Neural progenitor cell (in vitro differentiated cells): Measurements from ENCODE around the gene GNAZ. TPM values are rescaled to one million over a fixed set of nuclear protein-coding genes. Genes with fewer than 3 reads are reported as not detected.
"Not testable (repeated sequence)": the region's sequence is repeated elsewhere in the genome, so short reads cannot be mapped to it uniquely, and the experiment has no call there.

ENCODE experiments used
- DNase-seq: peaks from one replicate; pipeline ENCODE4 v3.0.0-alpha.2; 2016; ENCODE audit warnings: low spot score
- H2AFZ ChIP-seq: fragments of 200-600 bp; sonication (generic); replicated peaks from 2 replicates; pipeline ENCODE4 v1.6.1; 2016; ENCODE audit warnings: antibody characterized with exemption
- H3F3A ChIP-seq: fragments of 200-600 bp; sonication (generic); 2 replicates; pipeline ENCODE4 v1.6.1; 2016; ENCODE audit warnings: antibody characterized with exemption, low read depth
- H3K27ac ChIP-seq: fragments of 200-600 bp; sonication (generic); 2 replicates; pipeline ENCODE4 v1.5.1; 2016; ENCODE audit warnings: mild to moderate bottlenecking
- H3K27me3 ChIP-seq: fragments of 200-600 bp; sonication (generic); 2 replicates; pipeline ENCODE4 v1.6.1; 2016; ENCODE audit warnings: mild to moderate bottlenecking, moderate library complexity
- H3K36me3 ChIP-seq: fragments of 200-600 bp; sonication (generic); 2 replicates; pipeline ENCODE4 v1.5.1; 2016
- H3K4me1 ChIP-seq: fragments of 200-600 bp; sonication (generic); 2 replicates; pipeline ENCODE4 v1.6.1; 2016; ENCODE audit warnings: mixed run types
- H3K4me2 ChIP-seq: fragments of 200-600 bp; sonication (generic); 2 replicates; pipeline ENCODE4 v1.6.1; 2016
- H3K4me3 ChIP-seq: fragments of 200-600 bp; sonication (generic); 2 replicates; pipeline ENCODE4 v1.5.1; 2016
- H3K79me2 ChIP-seq: fragments of 200-600 bp; sonication (generic); 2 replicates; pipeline ENCODE4 v1.6.1; 2016; ENCODE audit warnings: low read depth
- H3K9ac ChIP-seq: fragments of 200-600 bp; sonication (generic); 2 replicates; pipeline ENCODE4 v1.6.1; 2016
- H3K9me3 ChIP-seq: fragments of 200-600 bp; sonication (generic); 2 replicates; pipeline ENCODE4 v1.5.1; 2016; ENCODE audit warnings: low read depth
- H4K20me1 ChIP-seq: fragments of 200-600 bp; sonication (generic); 2 replicates; pipeline ENCODE4 v1.6.1; 2016; ENCODE audit warnings: low read depth
- H3K27ac Mint-ChIP-seq: 3 replicates; pipeline ENCODE4 v1.8.0; 2021; ENCODE audit warnings: mixed read lengths
- H3K27me3 Mint-ChIP-seq: 2 replicates; pipeline ENCODE4 v1.8.0; 2022; ENCODE audit warnings: low read depth, mild to moderate bottlenecking, inconsistent platforms, moderate library complexity, mixed read lengths; ENCODE audit not compliant: insufficient read depth
- H3K36me3 Mint-ChIP-seq: 3 replicates; pipeline ENCODE4 v1.8.0; 2021; ENCODE audit warnings: mixed read lengths
- H3K4me1 Mint-ChIP-seq: 3 replicates; pipeline ENCODE4 v1.8.0; 2021; ENCODE audit warnings: mixed read lengths
- H3K4me3 Mint-ChIP-seq: 3 replicates; pipeline ENCODE4 v1.8.0; 2021; ENCODE audit warnings: mild to moderate bottlenecking, moderate library complexity, mixed read lengths
- H3K9me3 Mint-ChIP-seq: 3 replicates; pipeline ENCODE4 v1.8.0; 2020; ENCODE audit warnings: mixed read lengths
- CTCF ChIP-seq: fragments of 200-600 bp; sonication (generic); IDR thresholded peaks from 2 replicates; pipeline ENCODE4 v1.5.1; 2017; ENCODE audit warnings: antibody characterized with exemption, mild to moderate bottlenecking
- EZH2 ChIP-seq: fragments of 200-600 bp; sonication (generic); IDR thresholded peaks from 2 replicates; pipeline ENCODE4 v1.6.1; 2017; ENCODE audit warnings: antibody characterized with exemption, mild to moderate bottlenecking, moderate library complexity
- EZH2phosphoT487 ChIP-seq: fragments of 200-600 bp; sonication (generic); IDR thresholded peaks from 2 replicates; pipeline ENCODE4 v1.6.1; 2017; ENCODE audit warnings: antibody characterized with exemption
- total RNA-seq: library from RNA; depleted of rRNA; stranded (reverse); fragments of >200 nt; gene quantifications from 2 replicates; pipeline ENCODE4 v1.2.3, GENCODE V29; 2015; ENCODE audit warnings: low replicate concordance

The GNAZ gene
- 16.5 and 31.3 TPM in 2 replicates for total RNA-seq

- H3K27me3 Mint-ChIP-seq = peaks cover 4% of the 10 kb centered on the region
Measured at GRCh38 chr22:23070418-23071229, at the start of gene GNAZ. TSS of gene GNAZ (plus strand) at chr22:23070519. CDS start at chr22:23095696, 25,177 bp downstream.

GRCh38 chr22:23020659-23021293 is 49.5 kb upstream of the GNAZ start:
- Histone ChIP-seq H3K4me3 (no peak overlapping the region), H3K4me2 (no peak overlapping the region), H3K36me3 (no peaks in the 10 kb centered on the region), H3K27me3 (no peaks in the 10 kb centered on the region), H2AFZ (no peak overlapping the region), H4K20me1 (no peaks in the 10 kb centered on the region), H3K9me3 (no peaks in the 10 kb centered on the region), H3K9ac (no peak overlapping the region), H3K79me2 (no peaks in the 10 kb centered on the region), H3F3A (no peaks in the 10 kb centered on the region), H3K4me1 (no peaks in the 10 kb centered on the region), H3K27ac (no peak overlapping the region)
- no peak overlapping the region for H3K27ac Mint-ChIP-seq
- TF ChIP-seq CTCF (no peak), EZH2phosphoT487 (no peak), EZH2 (no peak)
- peaks cover 4% of the 10 kb centered on the region for H3K9me3 Mint-ChIP-seq
- no peaks in the 10 kb centered on the region for H3K36me3 Mint-ChIP-seq
- H3K27me3 Mint-ChIP-seq = peaks cover 3% of the 10 kb centered on the region
- H3K4me3 Mint-ChIP-seq = no peak overlapping the region
- DNase-seq = no peak
- no peaks in the 10 kb centered on the region for H3K4me1 Mint-ChIP-seq

More at GRCh38 chr22:23070418-23071229, at the start of gene GNAZ:
- Histone ChIP-seq H3K27me3 (peaks cover 32% of the 10 kb centered on the region), H3K9me3 (no peaks in the 10 kb centered on the region), H3K36me3 (no peaks in the 10 kb centered on the region), H3K4me2 (peak within 1 kb of the TSS; percentile 96), H3K4me1 (peaks cover 7% of the 10 kb centered on the region), H3K9ac (peak within 1 kb of the TSS; percentile 7), H3K27ac (no peak within 1 kb of the TSS), H3K4me3 (peak within 1 kb of the TSS; percentile 95), H2AFZ (peak within 1 kb of the TSS; percentile 97), H3K79me2 (peaks cover 24% of the 10 kb centered on the region), H4K20me1 (peaks cover 39% of the 10 kb centered on the region), H3F3A (peaks cover 3% of the 10 kb centered on the region)
- peak within 1 kb of the TSS; percentile 95 for H3K4me3 Mint-ChIP-seq
- peaks cover 13% of the 10 kb centered on the region for H3K36me3 Mint-ChIP-seq
- TF ChIP-seq EZH2phosphoT487 (no peak), EZH2 (peak; percentile 44), CTCF (peak; percentile 9)
- peak within 1 kb of the TSS; percentile 95 for H3K27ac Mint-ChIP-seq
- peaks cover 31% of the 10 kb centered on the region for H3K4me1 Mint-ChIP-seq
- peak; percentile 82 for DNase-seq
- peaks cover 2% of the 10 kb centered on the region for H3K9me3 Mint-ChIP-seq

- not testable (repeated sequence) for DNase-seq, H3K9me3 Mint-ChIP-seq, H2AFZ ChIP-seq, H3K9me3 ChIP-seq, H3K4me3 Mint-ChIP-seq, H3K4me3 ChIP-seq, H3F3A ChIP-seq, H3K4me2 ChIP-seq, H3K9ac ChIP-seq, H3K4me1 ChIP-seq, H3K27me3 ChIP-seq, H3K27ac Mint-ChIP-seq, H3K79me2 ChIP-seq, H3K36me3 Mint-ChIP-seq, H3K27ac ChIP-seq, H3K27me3 Mint-ChIP-seq, H4K20me1 ChIP-seq, H3K36me3 ChIP-seq, H3K4me1 Mint-ChIP-seq
Measured at GRCh38 chr22:23021660-23022353, 48.5 kb upstream of the GNAZ start.
